ENCODE results near the gene SRD5A1.
A peak's percentile ranks its signal among the peaks of the same experiment; 100 is the strongest.

Gene SRD5A1, protein sequence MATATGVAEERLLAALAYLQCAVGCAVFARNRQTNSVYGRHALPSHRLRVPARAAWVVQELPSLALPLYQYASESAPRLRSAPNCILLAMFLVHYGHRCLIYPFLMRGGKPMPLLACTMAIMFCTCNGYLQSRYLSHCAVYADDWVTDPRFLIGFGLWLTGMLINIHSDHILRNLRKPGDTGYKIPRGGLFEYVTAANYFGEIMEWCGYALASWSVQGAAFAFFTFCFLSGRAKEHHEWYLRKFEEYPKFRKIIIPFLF

DNA sequence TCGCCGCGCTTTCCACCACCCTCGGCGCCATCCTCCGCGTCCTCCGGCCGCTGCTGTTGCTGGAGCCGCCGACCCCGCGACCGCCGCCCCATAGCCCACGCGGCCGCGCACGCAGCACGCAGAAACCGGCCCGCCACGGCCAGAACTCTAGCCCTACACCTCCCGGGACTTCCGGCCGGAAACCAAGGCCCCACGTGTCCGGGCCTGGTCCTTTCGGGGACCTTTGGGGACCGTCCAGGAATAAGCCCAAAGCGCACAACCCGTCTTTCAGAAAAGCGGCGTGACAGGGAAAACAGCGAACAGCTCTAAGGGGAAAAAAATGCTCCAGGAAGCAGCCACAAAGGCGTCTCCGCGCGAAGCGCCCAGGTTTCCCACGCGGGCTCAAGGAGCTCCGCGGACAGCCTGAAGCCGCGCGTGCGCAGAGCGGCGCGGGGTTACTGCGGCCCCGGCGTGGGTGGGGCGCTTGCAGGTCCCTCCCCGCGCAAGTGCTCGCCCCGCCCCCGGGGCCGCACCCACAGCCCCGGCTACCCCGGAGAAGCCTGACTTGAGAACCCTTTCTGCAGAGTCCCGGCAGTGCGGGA is at the start of gene SRD5A1, which contains the start of gene NSUN2:
Gene SRD5A1, plus strand, starts transcription at position 553 of the 581 bp plus-strand sequence. CDS start 137 bp downstream, outside the sequence.
Gene NSUN2, minus strand, starts transcription at position 157 of the 581 bp plus-strand sequence. Its CDS starts 65 bp downstream, at position 92.
- peak; percentile 76 for DNase-seq

DNA sequence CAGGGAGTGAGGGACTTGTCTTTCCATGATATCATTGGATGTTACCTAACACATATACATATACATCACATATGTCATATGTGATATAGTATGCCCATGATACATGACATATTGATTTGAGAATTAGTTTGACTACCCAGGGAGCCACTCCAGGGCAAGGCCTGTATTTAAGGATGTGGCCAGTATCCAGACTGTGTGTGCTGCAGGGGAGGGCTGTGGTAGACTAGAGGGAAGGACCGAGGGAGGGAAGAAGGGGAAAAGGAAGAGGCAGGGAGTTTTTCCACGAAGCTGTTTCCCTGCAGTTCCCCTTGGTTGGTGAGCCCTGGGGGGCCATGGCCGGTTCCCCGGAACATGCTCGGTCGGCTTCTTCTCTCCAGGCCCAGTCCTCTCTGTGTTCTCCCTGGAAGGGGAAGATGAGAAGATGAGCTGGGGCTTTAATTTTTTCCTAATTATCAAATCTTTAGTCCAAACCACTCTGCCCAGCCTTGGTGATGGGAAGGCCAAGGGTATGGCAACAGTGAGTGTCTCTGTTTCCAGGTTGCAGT is 49.1 kb upstream of the SRD5A1 start:
- no peak for DNase-seq

DNA sequence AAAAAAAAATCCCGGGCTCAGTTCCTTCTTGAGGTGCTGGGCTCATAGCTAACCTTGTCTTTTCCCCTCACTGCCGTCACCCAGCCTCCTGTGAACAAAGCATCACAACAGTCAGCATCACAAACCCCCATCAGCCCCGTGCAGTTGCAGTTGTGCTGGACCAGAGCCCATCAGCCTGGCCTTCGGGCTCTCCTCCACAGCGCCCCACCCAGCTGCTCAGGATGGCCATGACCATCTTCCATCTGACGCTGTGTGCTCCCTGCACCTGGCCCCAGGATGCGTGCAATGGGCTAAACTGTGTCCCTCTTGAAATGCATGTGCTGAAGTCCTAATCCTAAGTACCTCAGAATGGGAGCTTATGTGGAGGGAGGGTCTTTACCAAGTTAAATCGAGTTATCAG is 48.5 kb upstream of the SRD5A1 start:
- DNase-seq, result no peak

DNA sequence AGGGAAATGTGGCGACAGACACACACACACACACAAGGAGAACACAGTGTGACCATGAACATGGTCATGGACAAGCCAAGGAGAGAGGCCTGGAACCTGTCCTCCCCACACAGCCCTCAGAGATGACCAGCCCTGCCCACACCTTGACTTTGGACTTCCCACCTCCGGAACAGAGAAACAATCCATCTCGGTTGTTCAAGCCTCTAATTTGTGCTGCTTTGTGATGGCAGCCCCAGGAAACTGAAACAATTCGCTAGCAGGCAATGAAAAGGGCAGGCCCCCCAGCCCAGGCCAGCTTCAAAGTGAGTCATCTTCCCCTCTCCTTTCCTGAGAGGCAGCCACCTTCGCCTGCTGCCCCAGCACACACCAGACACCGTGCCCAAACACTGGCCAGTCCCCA is 48.1 kb upstream of the SRD5A1 start:
- DNase-seq, result no peak

DNA sequence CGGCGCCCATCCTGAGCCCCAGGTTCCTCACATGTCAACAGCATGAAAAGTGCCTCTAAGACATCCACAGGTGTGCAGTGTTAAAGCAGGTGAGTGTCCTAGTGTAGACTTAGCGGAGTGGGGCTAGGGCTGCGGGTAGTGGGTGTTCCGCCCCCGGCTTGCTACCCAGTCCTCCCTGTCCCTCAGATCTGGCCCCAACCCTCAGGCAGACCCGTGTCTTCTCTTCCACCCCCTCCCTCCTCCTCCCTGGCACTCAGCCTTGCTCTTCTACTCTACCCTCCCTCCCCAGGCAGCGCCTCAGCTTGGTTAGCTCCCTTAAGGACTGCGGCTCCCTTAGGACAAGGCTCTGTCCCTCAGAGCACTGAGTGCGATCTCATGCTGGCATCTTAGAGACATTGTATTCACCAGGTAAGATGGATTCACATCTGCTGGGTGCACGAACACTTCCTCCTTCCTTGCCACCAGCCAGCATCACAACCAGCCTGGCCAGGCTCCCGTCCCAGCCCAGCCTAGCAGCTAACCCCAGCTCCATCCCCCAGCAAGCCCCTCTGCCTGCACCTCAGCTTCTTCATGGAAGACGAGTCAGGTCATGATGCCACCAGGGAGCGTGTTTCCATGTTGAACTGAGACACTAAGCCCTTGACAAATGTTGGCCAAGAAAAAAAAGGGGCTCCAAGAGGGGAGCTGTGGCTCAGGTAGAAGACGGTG is 47.1 kb upstream of the SRD5A1 start:
- no peak for DNase-seq

DNA sequence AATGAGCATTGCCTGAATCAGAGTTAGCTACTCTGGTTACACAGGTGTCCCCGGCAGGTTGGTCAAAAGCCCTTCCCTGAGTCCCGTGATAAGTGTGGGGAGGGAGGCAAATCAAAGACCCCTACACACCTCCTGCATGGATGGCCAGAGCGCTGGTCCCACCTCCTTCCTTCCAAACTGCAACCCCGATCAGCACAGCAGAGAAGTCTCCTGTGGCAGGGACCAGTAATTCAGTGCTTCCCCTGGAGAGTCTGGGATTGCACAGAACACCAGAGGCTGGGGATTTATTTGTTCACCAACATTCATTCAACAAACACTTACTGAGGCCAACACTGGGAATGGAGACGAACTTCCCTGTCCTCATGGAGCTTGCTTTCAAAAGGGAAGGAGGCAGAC is 46.6 kb upstream of the SRD5A1 start:
- no peak for DNase-seq

DNA sequence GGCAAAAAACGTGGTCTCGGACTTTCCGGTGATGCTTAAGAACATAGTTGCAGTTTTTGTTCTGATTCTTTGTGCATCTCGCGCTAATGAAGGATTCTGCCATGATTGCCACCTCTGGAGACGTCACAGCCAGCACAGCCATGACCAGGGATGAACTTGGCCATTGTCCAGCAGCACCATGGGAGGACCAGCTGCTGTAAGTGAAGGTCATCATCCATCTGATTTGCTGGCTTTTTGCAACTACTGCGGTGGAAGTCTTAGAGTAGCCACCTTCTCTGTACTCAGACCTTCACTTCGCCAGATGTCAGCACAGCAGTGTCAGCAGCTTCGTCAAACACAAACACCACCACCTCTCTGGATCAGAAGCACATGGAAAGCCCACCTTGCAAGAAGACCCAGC is 46.1 kb upstream of the SRD5A1 start:
- no peak for DNase-seq

DNA sequence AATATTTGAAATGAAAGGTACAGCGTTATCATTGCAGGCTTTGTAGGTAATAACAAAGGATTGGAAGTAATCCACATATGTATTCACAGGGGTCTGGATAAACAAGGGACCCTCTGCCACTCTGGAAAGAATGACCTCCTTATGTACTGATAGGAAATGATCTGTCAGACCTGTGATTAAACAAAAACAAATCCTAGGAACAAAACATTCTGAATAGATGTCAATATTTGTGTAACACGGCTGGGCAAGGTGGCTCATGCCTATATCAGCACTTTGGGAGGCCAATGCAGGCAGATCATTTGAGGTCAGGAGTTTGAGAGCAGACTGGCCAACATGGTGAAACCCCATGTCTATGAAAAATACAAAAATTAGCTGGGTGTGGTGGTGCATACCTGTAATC is 42.7 kb upstream of the SRD5A1 start:
- no peak for DNase-seq

DNA sequence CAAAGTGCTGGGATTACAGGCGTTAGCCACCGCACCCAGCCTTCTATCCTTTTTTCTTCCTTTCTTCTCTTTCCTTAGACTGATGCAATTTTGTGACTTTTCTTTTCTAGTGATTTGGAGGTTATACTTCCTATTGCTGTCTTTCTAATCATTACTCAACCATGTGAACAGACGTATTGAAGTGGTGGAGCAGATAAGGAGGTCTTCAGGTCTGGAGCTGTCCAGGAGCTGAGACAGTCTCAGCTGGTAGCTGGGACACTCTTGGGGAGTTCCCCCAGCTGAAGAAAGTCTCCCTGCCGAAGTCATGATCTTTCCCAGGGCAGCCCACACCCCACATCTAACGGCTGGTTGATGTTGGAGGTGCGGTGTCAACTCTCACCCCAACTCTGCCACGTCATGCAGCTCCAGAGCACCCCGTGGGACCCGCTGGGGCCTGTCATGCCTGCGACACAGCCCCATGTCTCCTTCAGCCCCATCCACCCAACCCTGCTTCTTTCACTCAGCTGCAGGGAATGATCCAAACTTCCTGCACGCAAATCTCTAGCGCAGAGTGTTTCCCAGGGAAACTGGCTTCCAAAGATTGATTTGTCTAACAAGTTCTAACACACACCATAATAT is 41.5 kb upstream of the SRD5A1 start:
- DNase-seq, result no peak

DNA sequence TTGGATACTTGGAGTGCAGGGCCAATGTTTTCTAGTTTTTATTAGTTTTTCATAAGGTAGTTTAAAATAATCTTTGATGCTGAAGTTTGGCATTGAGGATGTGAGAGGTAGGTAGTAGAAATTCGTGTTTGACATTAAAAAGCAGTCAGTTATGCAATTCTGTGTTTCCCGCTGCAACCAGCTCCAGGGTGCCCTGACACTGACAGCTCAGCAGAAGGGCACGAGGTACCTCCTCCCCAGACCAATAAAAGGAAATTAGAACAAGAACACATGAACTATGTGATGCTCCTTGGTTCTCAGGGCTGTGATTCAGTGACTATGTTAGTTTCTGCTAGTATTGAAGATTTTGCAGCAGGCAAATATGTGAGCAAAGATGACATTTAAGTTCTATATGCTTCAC is 40.6 kb upstream of the SRD5A1 start:
- DNase-seq, result no peak

DNA sequence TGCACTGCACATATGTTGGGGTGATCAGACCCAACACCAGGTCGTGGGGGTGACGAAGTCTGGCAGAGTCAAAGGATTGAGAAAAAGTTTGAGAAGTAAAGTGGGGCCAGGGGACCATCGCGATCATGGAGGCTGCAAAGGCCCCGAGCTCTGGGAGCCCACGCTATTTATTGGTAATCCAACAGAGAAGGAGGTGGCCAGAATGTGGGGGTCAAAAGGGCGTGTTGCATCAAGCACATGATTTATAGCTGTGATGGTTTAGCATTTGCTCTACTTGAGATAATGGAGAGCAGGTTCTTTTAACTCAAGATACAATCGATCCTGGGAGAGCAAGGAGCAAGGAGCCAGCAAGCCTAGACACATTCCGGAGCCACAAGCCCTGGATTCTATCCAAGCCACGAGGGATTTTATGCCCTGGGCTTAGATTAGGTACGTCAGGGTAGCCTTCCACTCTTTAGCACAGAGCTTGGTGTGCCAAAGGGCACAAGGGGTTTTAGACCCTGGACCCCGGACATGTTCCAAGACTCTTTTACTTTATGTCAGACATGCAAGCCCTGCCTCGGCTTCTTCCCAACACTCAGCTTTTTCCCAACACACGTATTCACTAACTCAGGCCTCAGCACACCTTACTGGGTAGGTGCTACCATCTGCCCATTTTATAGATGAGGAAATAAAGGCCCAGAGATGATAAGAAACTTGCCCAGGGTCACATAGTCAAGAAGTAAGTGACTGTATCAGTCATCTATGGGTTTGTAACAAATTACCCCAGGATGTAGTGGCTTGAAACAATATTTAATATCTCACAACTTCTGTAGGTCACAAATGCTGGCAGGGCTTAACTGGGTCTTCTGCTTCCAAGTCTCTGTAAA is 39.9 kb upstream of the SRD5A1 start:
- no peak for DNase-seq

DNA sequence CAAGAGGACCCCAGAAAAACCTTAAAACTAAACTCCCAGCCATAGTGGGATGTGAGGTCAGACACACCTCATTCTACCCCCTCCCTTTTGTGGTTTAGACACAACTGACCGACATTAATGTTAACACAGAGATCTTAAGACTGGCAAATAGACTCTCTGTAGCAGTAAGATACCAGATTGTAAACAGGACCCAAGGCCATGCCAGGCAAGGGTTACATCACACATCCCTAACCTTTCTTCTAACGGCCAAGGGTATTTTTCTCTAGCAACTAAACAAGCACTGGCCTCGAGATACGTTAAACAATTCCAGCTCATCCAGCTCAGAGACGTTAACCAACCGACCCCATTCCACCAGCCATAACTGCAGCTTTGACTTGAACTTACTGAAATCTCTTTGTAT is 39.2 kb upstream of the SRD5A1 start:
- no peak for DNase-seq

DNA sequence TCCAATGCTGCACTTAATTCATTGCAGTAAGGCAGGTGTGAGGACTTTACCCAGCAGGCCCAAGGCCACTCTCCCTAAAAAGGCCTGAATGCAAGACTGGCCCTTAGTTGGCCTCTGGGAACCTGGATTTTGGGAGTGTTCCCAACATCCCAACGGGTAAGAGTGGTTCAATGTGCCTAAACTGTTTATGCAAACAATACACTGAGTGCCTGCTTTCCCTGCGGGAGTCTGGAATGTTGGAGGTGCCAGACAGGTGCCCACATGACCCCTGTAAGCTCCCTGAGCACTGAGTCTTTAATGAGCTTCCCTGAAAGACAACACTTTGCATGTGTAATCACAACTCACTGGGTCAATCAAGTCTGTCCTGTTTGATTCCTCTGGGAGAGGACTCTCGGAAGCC is 37.8 kb upstream of the SRD5A1 start:
- no peak for DNase-seq

DNA sequence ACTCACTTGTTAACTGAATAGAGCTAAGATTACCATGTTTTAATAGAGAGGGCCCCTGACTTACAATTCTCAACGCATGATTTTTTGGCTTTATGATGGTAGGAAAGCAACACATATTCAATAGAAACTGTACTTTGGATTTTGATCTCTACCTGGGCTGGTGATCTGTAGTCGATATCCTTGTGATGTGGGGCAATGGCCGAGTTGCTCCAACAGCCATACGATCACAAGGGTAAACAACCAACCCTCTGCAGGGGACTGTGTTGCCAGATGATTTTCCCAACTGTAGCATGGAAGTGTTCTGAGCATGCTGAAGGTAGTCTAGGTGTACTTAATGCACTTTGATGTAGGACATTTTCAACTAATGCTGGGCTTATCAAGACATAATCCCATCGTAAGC is 36.9 kb upstream of the SRD5A1 start:
- DNase-seq, result no peak

DNA sequence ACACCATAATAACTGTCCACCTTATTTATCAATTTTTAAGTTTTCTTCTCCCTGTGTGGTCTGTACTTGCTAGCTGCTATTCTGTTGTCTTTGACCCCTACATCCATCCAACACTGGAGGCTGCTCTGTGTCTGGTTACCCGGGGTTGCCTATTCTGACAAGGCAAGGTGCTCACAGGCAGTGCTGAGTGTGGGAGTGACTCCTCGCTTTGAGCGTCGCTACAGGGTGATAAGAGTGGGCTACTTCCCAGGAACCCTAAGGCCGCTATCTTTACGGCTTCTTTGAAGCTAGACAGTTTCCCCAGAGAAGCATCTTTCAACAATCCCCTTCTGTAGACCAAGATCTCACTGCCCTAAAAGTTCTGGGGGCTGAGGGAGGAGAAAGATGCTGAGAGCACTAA is 35.7 kb upstream of the SRD5A1 start:
- no peak for DNase-seq

DNA sequence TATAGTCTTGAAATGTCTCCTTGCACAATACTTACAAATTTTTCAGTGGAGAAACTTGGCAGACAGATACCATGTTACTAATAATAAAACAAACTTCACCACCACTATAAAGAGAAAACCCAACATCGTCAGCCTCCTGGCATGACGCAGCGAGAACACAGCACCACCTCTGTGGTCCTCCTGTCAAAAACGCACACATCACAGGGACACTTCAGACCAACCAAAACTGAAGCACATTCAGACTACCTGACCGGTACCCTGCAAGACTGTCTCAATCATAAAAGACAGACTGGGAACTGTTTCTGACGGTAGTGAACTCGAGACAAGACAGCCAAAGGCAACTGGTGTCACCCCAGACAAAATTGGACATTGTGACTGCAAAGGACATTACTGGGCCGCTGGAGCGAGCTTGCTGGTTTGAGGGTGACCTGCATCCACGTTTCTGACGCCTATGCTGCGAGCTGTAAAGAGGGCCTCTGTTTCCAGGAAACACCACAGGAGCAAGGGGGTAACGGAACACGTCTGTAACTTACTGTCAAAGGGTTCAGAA is 34.8 kb upstream of the SRD5A1 start:
- no peak for DNase-seq

DNA sequence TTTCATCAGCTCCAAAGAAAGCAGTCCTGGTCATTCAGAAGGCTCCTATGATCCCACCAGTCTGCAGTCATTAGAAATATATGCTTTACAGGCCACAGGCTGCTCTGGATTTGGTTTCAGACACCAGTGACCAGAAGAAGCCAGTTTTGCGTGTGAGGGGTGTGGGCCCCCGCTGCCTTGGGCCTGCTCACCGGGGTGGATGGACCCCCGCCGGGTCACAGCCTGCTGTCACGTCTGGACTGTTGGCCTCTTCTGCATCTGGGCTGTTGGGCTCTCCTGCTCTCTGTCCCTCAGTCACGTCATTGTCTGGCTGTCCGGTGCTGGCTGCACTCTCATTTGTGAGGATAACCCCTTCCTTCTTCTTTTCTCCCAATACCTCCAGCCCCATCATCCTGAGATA is 33.5 kb upstream of the SRD5A1 start:
- no peak for DNase-seq

DNA sequence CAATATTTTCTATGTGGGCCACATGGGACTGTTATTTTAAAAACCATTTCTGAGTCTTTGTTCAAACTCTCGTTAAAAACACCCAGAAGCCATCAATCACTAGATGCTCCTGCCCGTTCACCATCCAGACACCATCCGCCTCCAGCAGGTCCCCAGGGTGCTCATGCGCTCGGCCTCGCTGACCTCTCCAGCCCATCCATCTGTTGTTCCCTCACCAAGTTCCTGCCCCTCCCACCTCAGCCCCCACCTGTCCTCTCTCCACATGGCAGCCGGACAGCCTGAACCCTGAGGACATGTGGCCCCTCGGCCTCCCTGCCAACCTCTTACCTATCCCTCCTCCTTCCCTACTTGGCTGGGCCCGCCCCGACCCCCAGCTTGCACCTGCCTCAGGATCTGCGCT is 32.0 kb upstream of the SRD5A1 start:
- DNase-seq, result no peak

DNA sequence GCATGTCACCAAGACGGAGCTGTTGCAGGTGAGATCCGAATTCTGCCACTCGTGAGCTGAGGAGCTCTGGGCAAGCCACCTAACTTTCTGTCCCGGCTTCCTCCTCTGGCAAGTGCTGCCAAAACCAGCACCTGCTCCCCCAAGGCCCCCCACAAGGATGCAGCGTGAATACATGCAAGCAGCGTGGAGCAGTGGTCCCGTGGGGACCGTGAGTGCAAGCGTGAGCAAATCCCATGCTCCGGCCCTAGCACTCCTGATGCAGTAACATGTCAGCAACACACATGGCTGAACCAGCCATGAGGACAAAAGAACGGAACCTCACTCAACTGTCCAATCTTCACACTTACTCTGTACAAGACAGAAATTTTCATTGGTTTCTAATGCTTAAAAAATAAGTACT is 31.4 kb upstream of the SRD5A1 start:
- DNase-seq, result no peak

DNA sequence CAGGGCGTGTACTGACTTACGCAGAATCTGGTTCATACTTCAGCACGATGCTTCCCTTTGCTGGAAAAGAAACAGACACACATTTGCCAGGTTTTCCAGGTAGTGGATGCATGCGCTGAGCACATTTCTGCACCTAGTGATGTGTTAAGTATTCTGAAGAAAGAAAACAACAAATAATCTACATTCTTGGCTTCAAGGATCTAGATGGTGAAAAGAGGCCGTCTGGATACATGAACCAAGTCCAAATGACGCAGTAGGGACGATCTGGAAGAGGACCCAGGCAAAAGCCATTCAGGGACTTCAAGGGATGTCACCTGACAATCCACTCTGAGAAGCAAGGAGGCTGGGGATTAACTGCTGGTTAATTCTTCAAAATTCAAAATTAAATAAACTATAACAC is 30.8 kb upstream of the SRD5A1 start:
- no peak for DNase-seq

DNA sequence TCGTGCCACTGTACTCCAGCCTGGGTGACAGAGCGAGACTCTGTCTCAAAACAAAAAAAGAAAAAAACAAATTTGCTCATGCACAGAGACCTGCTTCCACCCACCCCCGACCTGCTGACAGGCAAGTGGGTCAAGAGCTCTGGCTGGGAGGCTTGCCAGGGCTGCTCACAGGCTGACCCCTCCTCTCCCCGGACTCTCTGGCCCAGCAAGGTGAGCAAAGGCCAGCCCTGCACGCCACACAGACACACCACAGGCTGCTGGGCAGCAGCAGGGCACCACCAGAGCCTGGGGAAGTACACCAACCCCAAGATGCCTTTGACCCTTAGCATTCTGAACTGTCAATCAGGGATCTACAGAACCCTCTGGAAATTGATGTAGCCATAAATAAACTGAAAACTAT is 29.6 kb upstream of the SRD5A1 start:
- DNase-seq, result no peak

DNA sequence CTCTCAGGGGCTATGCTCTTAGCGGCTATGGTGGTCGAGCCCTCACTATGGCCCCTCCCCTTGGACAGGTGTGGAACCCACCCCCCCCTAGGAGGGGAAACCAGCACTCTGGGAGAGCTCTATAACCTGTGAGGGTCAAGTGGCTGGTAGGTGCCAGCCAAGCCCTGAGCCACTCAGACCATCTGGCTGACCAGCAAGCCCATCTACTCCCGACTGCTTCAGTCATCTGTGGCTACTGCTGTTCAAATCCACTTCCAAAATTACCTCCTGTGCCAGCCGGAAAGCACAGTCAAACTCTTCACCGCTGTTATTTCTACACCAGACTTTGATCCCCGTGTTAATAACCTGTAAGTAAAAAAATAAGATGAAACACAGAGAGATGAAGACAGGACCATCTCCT is 28.9 kb upstream of the SRD5A1 start:
- no peak for DNase-seq

Measured in NCI-H1048 (cell line).